ENCODE data around the gene ATXN7L1. TPM values are rescaled to one million over a fixed set of nuclear protein-coding genes. Genes with fewer than 3 reads are reported as not detected.

Gene ATXN7L1
- total and polyA plus RNA-seq, 2 of the 13 experiments (the other 11 are each of a cell fraction or from before 2014, with no cell fraction given) = 4.1 to 7.8 TPM

DNA sequence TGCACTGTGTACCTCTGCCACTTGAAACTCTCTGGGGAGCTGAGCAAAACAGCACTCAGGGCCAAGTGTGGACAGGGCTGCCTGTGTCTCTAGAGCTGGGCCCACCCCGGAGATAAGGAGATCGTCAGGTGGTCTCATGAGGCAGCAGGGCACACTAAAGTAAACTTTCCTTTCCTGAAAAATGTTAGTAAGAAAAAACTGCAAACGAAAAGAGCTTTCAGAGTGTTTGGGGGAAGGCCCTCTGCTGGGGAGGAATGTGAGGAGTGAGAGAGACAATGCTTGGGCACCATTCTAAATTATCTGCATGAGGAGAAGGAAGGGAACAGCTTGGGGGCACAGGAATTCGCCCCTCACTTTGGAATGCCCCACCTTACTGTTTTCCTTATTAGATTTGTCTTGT is 127.7 kb downstream of the ATXN7L1 start:
- no TSS peak for BruUV-seq (replicated peaks)
- ChIA-PET CTCF (ENCODE audit: low intra/inter-chr PET ratio, low total read pairs) (no interaction called here), POLR2A (no interaction called here)
- H3K9ac ChIP-seq (ENCODE audit: insufficient read depth, low read depth, low read length) = no peak overlapping the region
- no peaks in the 10 kb centered on the region for H3K9me3 ChIP-seq (ENCODE audit: low read length)
- no peaks in the 10 kb centered on the region; a peak in 1 of 5 replicates for H3K27me3 ChIP-seq (ENCODE audit: control insufficient read depth in 1 of 2, insufficient read depth in 2 of 2, low read length in 2 of 2)
- in situ Hi-C loops (cut with HindIII; ENCODE audit: extremely low pct_ligation_motif_present, low pct_unique_long_range_greater_than_20kb) (no loop called here), intact Hi-C loops (cut with micrococcal nuclease; ENCODE audit: unreplicated experiment) (no loop called here)
- H3K36me3 ChIP-seq (replicated peaks in 1 of 2; ENCODE audit: control insufficient read depth in 1 of 2, insufficient read depth in 2 of 2, low read length in 2 of 2) = no peaks in the 10 kb centered on the region; a peak in 1 of 5 replicates
- no peak for FAIRE-seq
- H3K27ac ChIP-seq (ENCODE audit: extremely low read length, insufficient read depth, low read length) = no peak overlapping the region
- no peaks in the 10 kb centered on the region for H3K79me2 ChIP-seq (ENCODE audit: insufficient read depth, low read length)
- no peak for ATAC-seq
- no peaks in the 10 kb centered on the region for H3K4me1 ChIP-seq (ENCODE audit: insufficient read depth, low read length)
- no peak overlapping the region for H2AFZ ChIP-seq (ENCODE audit: low read length)
- H3K4me2 ChIP-seq (ENCODE audit: low read depth, low read length) = no peak overlapping the region
- 82% methylated on average over 4 of the region's 4 CpGs for WGBS (ENCODE audit: low lambda C conversion rate)
- no peaks in the 10 kb centered on the region for H4K20me1 ChIP-seq (ENCODE audit: insufficient read depth, low read length)
- DNase-seq (ENCODE audit: low spot score) = no peak
- no peak overlapping the region for H3K4me3 ChIP-seq (replicated peaks in 1 of 3; ENCODE audit: insufficient read depth in 1 of 3, low read depth in 2 of 3, low read length in 3 of 3)
- TF ChIP-seq ZNF577 (CRISPR knock-in tag; IDR thresholded peaks at IDR 0.05; ENCODE audit: borderline replicate concordance, low read depth) (no peak), GPBP1L1 (CRISPR knock-in tag; IDR thresholded peaks at IDR 0.05) (no peak), DNMT1 (CRISPR knock-in tag; IDR thresholded peaks at IDR 0.05) (no peak), PAF1 (CRISPR knock-in tag; IDR thresholded peaks at IDR 0.05) (no peak), ZNF121 (CRISPR knock-in tag; IDR thresholded peaks at IDR 0.05) (no peak), ZNF3 (CRISPR knock-in tag; IDR thresholded peaks at IDR 0.05) (no peak), ZNF253 (CRISPR knock-in tag; IDR thresholded peaks at IDR 0.05; ENCODE audit: borderline replicate concordance) (no peak), ZBTB7B (CRISPR knock-in tag; IDR thresholded peaks at IDR 0.05) (no peak), USF2 (IDR thresholded peaks at IDR 0.05; ENCODE audit: low read depth, low read length) (no peak), USF2 (CRISPR knock-in tag; IDR thresholded peaks at IDR 0.05; ENCODE audit: borderline replicate concordance) (no peak)
